ENCODE results near the gene UQCR10. TPM values are rescaled to one million over a fixed set of nuclear protein-coding genes. Genes with fewer than 3 reads are reported as not detected.

Gene UQCR10
- total RNA-seq, 4 donors from 2014 or later, result 119 to 261 (median 179) TPM

DNA sequence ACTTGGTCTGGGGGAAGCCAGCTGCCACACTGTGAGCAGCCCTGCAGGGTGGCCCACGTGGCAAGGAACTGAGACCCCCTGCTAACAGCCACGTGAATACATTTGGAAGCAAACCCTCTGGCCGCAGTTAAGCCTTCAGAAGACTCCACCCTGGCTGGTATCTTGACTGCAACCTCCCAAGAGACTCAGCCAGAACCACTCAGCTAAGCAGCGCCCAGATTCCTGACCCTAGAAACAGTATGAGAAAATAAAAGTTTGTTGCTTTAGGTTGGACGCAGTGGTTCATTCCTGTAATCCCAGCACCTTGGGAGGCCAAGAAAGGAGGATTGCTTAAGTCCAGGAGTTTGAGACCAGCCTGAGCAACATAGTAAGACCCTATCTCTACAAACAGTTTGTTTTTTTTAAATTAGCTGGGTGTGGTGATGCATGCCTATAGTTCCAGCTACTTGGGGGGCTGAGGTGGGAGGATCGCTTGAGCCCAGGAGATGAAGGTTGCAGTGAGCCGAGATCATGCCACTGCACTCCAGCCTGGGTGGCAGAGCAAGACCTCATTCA lies 9.0 kb upstream of the UQCR10 start:
- Histone ChIP-seq H3K9me3 (no peaks in the 10 kb centered on the region), H3K27ac (peak overlapping the region; percentile 69 to 81 (median 77)), H3K4me1 (peaks cover 43 to 45% of the 10 kb centered on the region in 2 donors), H3K27me3 (no peaks in the 10 kb centered on the region), H3K4me3 (no peak overlapping the region), H3K36me3 (no peaks in the 10 kb centered on the region)
- in situ Hi-C loops (cut with MboI; ENCODE audit: low sequenced_read_pairs in 4 of 4) (no loop called here), intact Hi-C loops (cut with DNase I; ENCODE audit: low total_unique reads) (no loop called here)
- DNase-seq (no peak), ATAC-seq (no peak)
- TF ChIP-seq, protein P1, sequence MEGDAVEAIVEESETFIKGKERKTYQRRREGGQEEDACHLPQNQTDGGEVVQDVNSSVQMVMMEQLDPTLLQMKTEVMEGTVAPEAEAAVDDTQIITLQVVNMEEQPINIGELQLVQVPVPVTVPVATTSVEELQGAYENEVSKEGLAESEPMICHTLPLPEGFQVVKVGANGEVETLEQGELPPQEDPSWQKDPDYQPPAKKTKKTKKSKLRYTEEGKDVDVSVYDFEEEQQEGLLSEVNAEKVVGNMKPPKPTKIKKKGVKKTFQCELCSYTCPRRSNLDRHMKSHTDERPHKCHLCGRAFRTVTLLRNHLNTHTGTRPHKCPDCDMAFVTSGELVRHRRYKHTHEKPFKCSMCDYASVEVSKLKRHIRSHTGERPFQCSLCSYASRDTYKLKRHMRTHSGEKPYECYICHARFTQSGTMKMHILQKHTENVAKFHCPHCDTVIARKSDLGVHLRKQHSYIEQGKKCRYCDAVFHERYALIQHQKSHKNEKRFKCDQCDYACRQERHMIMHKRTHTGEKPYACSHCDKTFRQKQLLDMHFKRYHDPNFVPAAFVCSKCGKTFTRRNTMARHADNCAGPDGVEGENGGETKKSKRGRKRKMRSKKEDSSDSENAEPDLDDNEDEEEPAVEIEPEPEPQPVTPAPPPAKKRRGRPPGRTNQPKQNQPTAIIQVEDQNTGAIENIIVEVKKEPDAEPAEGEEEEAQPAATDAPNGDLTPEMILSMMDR (IDR thresholded peaks at IDR 0.05 in 4 of 5, conservative IDR thresholded peaks at IDR 0.05 in 1 of 5), result no peak
- no peak for TF ChIP-seq POLR2A (IDR thresholded peaks at IDR 0.05)

DNA sequence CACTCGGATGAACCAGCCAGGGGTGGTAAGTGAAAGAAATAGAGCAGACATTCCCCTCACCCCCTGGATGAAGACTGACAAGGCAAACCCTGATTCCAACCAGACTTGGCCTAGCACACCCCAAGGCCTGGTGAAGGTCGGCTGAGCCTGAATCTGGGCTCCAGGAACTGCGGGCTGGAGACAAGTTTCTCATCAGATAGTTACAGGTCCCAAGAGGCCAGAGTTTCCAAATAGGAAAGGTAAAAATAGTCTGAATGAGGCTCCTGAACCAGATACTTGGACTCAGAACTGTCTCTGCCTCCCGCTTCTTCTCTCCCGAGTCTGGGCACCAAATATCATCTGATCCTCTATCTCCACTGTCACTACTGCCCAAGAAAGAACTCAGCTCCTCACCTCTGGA lies 8.2 kb upstream of the UQCR10 start:
- Histone ChIP-seq H3K4me1 (peaks cover 35 to 43% of the 10 kb centered on the region in 2 donors), H3K9me3 (no peaks in the 10 kb centered on the region), H3K27me3 (no peaks in the 10 kb centered on the region), H3K4me3 (no peak overlapping the region), H3K27ac (peak overlapping the region; percentile 69 to 81 (median 77)), H3K36me3 (no peaks in the 10 kb centered on the region)
- in situ Hi-C loops (cut with MboI; ENCODE audit: low sequenced_read_pairs in 4 of 4), result no loop called here
- ATAC-seq (peak; percentile 67 to 81), DNase-seq (no peak)
- intact Hi-C loops (cut with DNase I; ENCODE audit: low total_unique reads), result no loop called here
- TF ChIP-seq, protein P1 (IDR thresholded peaks at IDR 0.05 in 4 of 5, conservative IDR thresholded peaks at IDR 0.05 in 1 of 5), result no peak
- TF ChIP-seq POLR2A (IDR thresholded peaks at IDR 0.05), result no peak

DNA sequence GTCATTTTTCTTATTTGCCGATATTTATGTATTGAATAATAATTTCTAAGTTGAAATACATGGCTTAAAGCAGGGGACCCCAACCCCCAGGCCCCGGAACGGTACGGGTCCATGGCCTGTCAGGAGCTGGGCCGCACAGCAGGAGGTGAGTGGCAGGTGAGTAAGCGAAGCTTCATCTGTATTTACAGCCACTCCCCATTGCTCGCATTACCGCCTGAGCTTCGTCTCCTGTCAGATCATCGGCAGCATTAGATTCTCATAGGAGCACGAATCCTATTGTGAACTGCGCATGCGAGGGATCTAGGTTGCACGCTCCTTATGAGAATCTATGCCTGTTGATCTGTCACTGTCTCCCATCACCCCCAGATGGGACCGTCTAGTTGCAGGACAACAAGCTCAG lies 4.9 kb upstream of the UQCR10 start:
- H3K27ac ChIP-seq, result no peak overlapping the region
- H3K4me1 ChIP-seq, result peaks cover 33 to 35% of the 10 kb centered on the region in 2 donors
- no peaks in the 10 kb centered on the region for H3K27me3 ChIP-seq
- no peak for TF ChIP-seq POLR2A (IDR thresholded peaks at IDR 0.05)
- TF ChIP-seq, protein P1 (IDR thresholded peaks at IDR 0.05 in 4 of 5, conservative IDR thresholded peaks at IDR 0.05 in 1 of 5), result no peak
- H3K4me3 ChIP-seq, result no peak overlapping the region
- intact Hi-C loops (cut with DNase I; ENCODE audit: low total_unique reads) (no loop called here), in situ Hi-C loops (cut with MboI; ENCODE audit: low sequenced_read_pairs in 4 of 4) (loop anchor here in 1 of 4 donors (10.0 kb wide), 1 partner anchor 243 kb away; no protein-coding TSS in a partner anchor)
- no peaks in the 10 kb centered on the region for H3K36me3 ChIP-seq
- no peaks in the 10 kb centered on the region for H3K9me3 ChIP-seq
- no peak for ATAC-seq
- DNase-seq, result no peak

DNA sequence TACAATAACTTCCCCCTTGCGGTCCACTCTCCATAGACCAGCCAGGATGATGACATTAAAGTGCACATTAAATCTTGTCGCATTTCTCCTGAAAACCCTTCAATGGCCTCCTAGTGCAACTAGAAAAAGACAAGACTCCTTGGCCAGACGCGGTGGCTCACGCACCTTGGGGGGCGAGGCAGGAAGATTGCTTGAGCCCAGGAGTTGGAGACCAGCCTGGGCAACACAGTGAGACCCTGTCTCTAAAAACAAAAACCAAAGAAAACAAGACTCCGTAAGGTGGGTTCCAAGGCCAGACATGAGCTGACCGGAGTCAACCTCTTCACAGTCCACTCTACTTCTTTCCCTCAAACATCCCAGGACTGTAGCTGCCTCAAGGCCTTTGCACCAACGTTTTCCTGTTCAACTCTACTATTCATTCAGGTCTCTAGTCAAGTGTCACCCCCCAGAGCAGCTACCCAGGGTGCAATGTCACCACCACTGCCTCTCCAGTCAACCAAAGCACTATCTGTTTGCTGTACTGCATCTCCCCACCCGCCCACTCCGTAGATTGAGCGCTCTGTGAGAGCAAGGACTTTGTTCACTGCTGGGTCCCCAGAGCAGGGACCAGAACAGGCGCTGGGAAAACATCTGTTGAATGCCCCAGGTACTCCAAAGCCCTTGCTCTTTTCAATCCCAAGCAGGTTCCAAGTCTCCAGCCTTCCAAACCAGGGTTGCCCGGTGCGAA lies 1.1 kb upstream of the UQCR10 start:
- Histone ChIP-seq H3K27ac (peak overlapping the region; percentile 94 to 95 (median 95)), H3K4me1 (peaks cover 41 to 47% of the 10 kb centered on the region in 2 donors), H3K36me3 (peaks cover 0 to 21% of the 10 kb centered on the region in 2 donors), H3K9me3 (no peaks in the 10 kb centered on the region), H3K27me3 (no peaks in the 10 kb centered on the region), H3K4me3 (peak overlapping the region; percentile 84 to 96 (median 88))
- peak in 1 of 2 donors; percentile 3 for ATAC-seq
- no peak for DNase-seq
- in situ Hi-C loops (cut with MboI; ENCODE audit: low sequenced_read_pairs in 4 of 4), result loop anchor here in 1 of 4 donors (10.0 kb wide), 1 partner anchor 239 kb away; no protein-coding TSS in a partner anchor
- no peak for TF ChIP-seq POLR2A (IDR thresholded peaks at IDR 0.05)
- TF ChIP-seq, protein P1 (IDR thresholded peaks at IDR 0.05 in 4 of 5, conservative IDR thresholded peaks at IDR 0.05 in 1 of 5), result no peak
- intact Hi-C loops (cut with DNase I; ENCODE audit: low total_unique reads), result loop anchor here (2.0 to 5.0 kb wide), 4 partner anchors 33 to 239 kb away; partner anchors contain the start of genes ASCC2 and MTMR3

All from gastrocnemius medialis (tissue), 4 donors.